HL-60 (cell line): ENCODE data around the gene SLC49A4.
A peak's percentile ranks its signal among the peaks of the same experiment; 100 is the strongest.

Experiments used
- DNase-seq, 2 experiments: peaks; one replicate each; pipeline ENCODE4 v3.0.0-alpha.2; 2010 to 2020; ENCODE audit warnings: low read depth in 1 of 2, low spot score in 1 of 2
- H3K27ac ChIP-seq: fragments of 250-450 bp; sonication (Bioruptor Pico); replicated peaks from 2 replicates; pipeline ENCODE4 v1.5.1; 2020; ENCODE audit warnings: mild to moderate bottlenecking, moderate library complexity
- H3K27me3 ChIP-seq: fragments of 250-450 bp; sonication (Bioruptor Pico); 2 replicates; pipeline ENCODE4 v1.5.1; 2021; ENCODE audit warnings: mild to moderate bottlenecking, moderate library complexity; ENCODE audit not compliant: insufficient read depth, poor library complexity, severe bottlenecking
- H3K4me3 ChIP-seq: replicated peaks from 2 replicates; pipeline ENCODE4 v1.5.1; 2011; ENCODE audit warnings: mild to moderate bottlenecking, control low read depth, low read length; ENCODE audit not compliant: insufficient read depth
- CTCF ChIP-seq: IDR thresholded peaks from one replicate; pipeline ENCODE4 v1.5.1; 2011; ENCODE audit warnings: low read length, control low read depth, inconsistent platforms; ENCODE audit not compliant: insufficient read depth
- GABPA ChIP-seq: IDR thresholded peaks from 2 replicates; pipeline ENCODE4 v1.6.1; 2012; ENCODE audit warnings: low read depth
- POLR2AphosphoS5 ChIP-seq: IDR thresholded peaks from 2 replicates; pipeline ENCODE4 v1.6.1; 2012; ENCODE audit warnings: low read depth
- REST ChIP-seq: IDR thresholded peaks from 2 replicates; pipeline ENCODE4 v1.6.1; 2012; ENCODE audit warnings: low read depth; ENCODE audit not compliant: insufficient replicate concordance
- SPI1 ChIP-seq: IDR thresholded peaks from 2 replicates; pipeline ENCODE4 v1.6.1; 2012; ENCODE audit warnings: low read depth, mild to moderate bottlenecking, borderline replicate concordance

The SLC49A4 gene

GRCh38 chr3:122835590-122835989 is 40.7 kb downstream of the SLC49A4 start:
- no peak overlapping the region for H3K27ac ChIP-seq
- no peak for DNase-seq
- H3K4me3 ChIP-seq, result no peak overlapping the region
- peak; percentile 80 for TF ChIP-seq SPI1
- no peak for TF ChIP-seq REST
- TF ChIP-seq CTCF, result no peak
- TF ChIP-seq POLR2AphosphoS5, result no peak
- TF ChIP-seq GABPA, result no peak
- no peaks in the 10 kb centered on the region for H3K27me3 ChIP-seq

GRCh38 chr3:122843604-122844003 is 48.7 kb downstream of the SLC49A4 start:
- Histone ChIP-seq H3K27me3 (no peaks in the 10 kb centered on the region), H3K27ac (no peak overlapping the region), H3K4me3 (no peak overlapping the region)
- TF ChIP-seq POLR2AphosphoS5, result no peak
- TF ChIP-seq CTCF, result no peak
- TF ChIP-seq GABPA, result no peak
- TF ChIP-seq SPI1, result no peak
- no peak for TF ChIP-seq REST
- no peak for DNase-seq

GRCh38 chr3:122857019-122857418 is 62.1 kb downstream of the SLC49A4 start:
- H3K27me3 ChIP-seq, result no peaks in the 10 kb centered on the region
- no peak overlapping the region for H3K27ac ChIP-seq
- no peak for DNase-seq
- no peak for TF ChIP-seq CTCF
- TF ChIP-seq SPI1, result no peak
- no peak for TF ChIP-seq GABPA
- no peak overlapping the region for H3K4me3 ChIP-seq

GRCh38 chr3:122858373-122858772 is 63.5 kb downstream of the SLC49A4 start:
- no peak overlapping the region for H3K27ac ChIP-seq
- no peaks in the 10 kb centered on the region for H3K27me3 ChIP-seq
- H3K4me3 ChIP-seq, result no peak overlapping the region
- DNase-seq, result no peak
- TF ChIP-seq CTCF (no peak), GABPA (no peak), REST (no peak), SPI1 (no peak), POLR2AphosphoS5 (no peak)
